PC-9 (cell line): ENCODE data around the gene ITK.

Source experiments
- EZH2 ChIP-seq: fragments of 200-600 bp; sonication (generic); IDR thresholded peaks from 2 replicates; pipeline ENCODE4 v1.8.0; 2017; ENCODE audit warnings: antibody characterized with exemption, low read depth
- TF ChIP-seq, protein P1 (sequence below): fragments of 200-600 bp; sonication (generic); conservative IDR thresholded peaks from 2 replicates; pipeline ENCODE4 v1.6.1; 2017; ENCODE audit warnings: mixed run types, antibody characterized with exemption, mild to moderate bottlenecking, moderate library complexity

DNA sequence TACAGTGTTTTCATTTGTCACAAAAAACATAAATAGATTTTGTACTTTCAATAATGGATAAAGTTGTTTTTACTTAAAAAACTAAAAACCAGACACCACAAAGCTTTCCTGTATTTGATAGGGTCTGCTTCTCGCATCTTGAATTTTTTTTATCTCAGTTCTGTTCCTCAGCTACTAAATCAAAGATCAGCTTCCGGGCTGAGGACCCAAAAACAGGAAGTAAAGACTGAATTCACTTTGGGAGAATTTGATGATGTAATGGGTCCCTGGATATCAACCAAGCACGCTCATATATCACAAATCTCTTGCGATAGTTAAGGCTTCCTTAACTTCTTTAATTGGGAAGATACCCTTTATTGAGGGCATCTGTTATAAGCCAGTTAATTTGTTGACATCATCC lies 24.1 kb downstream of the ITK start:
- TF ChIP-seq, protein P1, sequence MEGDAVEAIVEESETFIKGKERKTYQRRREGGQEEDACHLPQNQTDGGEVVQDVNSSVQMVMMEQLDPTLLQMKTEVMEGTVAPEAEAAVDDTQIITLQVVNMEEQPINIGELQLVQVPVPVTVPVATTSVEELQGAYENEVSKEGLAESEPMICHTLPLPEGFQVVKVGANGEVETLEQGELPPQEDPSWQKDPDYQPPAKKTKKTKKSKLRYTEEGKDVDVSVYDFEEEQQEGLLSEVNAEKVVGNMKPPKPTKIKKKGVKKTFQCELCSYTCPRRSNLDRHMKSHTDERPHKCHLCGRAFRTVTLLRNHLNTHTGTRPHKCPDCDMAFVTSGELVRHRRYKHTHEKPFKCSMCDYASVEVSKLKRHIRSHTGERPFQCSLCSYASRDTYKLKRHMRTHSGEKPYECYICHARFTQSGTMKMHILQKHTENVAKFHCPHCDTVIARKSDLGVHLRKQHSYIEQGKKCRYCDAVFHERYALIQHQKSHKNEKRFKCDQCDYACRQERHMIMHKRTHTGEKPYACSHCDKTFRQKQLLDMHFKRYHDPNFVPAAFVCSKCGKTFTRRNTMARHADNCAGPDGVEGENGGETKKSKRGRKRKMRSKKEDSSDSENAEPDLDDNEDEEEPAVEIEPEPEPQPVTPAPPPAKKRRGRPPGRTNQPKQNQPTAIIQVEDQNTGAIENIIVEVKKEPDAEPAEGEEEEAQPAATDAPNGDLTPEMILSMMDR: no peak
- TF ChIP-seq EZH2: no peak
